GM04504 (cell line): ENCODE data around the gene UQCR10.

Experiments used
- DNase-seq: peaks from one replicate; pipeline ENCODE4 v3.0.0-alpha.2; 2012; ENCODE audit warnings: low read depth

UQCR10 gene

GRCh38 chr22:29762263-29762662, 4.9 kb upstream of the UQCR10 start:
- DNase-seq, result no peak

DNA sequence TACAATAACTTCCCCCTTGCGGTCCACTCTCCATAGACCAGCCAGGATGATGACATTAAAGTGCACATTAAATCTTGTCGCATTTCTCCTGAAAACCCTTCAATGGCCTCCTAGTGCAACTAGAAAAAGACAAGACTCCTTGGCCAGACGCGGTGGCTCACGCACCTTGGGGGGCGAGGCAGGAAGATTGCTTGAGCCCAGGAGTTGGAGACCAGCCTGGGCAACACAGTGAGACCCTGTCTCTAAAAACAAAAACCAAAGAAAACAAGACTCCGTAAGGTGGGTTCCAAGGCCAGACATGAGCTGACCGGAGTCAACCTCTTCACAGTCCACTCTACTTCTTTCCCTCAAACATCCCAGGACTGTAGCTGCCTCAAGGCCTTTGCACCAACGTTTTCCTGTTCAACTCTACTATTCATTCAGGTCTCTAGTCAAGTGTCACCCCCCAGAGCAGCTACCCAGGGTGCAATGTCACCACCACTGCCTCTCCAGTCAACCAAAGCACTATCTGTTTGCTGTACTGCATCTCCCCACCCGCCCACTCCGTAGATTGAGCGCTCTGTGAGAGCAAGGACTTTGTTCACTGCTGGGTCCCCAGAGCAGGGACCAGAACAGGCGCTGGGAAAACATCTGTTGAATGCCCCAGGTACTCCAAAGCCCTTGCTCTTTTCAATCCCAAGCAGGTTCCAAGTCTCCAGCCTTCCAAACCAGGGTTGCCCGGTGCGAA, 1.1 kb upstream of the UQCR10 start:
- DNase-seq, result no peak

GRCh38 chr22:29766632-29767170, 468 bp upstream of the UQCR10 start, which contains the start of gene ZMAT5:
Gene ZMAT5, minus strand, starts transcription at chr22:29767007. Its CDS starts 18,463 bp downstream, at chr22:29748544.
- peak; percentile 93 for DNase-seq

DNA sequence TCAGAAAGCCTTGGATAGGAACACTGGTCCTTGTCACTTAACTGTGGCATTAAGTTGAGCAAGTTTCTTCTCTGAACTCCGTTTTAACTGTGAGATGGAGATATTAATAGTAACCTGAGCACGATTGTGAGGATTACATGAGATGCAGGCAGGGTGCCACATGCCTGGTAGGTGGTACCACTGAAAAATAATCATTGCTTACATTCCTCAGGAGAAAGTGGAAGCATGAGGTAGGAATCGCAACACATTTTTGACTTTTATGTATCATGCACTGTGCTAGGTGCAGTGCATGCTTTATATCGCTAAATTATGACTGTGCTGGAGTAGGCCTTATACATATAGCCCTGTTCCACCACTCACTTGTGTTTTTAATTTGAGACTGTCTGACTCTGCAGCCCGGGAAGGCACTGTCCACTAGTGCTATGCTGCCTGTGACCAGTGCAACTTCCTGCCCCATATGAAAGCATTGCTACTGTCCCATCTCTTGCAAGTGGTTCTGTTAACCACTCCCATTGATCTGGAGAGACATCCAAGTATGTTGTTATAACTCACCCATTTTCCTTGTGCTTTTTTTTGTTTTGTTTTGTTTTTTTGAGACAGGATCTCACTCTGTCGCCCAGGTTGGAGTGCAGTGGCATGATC, 1.0 kb downstream of the UQCR10 start:
- DNase-seq, result no peak

DNA sequence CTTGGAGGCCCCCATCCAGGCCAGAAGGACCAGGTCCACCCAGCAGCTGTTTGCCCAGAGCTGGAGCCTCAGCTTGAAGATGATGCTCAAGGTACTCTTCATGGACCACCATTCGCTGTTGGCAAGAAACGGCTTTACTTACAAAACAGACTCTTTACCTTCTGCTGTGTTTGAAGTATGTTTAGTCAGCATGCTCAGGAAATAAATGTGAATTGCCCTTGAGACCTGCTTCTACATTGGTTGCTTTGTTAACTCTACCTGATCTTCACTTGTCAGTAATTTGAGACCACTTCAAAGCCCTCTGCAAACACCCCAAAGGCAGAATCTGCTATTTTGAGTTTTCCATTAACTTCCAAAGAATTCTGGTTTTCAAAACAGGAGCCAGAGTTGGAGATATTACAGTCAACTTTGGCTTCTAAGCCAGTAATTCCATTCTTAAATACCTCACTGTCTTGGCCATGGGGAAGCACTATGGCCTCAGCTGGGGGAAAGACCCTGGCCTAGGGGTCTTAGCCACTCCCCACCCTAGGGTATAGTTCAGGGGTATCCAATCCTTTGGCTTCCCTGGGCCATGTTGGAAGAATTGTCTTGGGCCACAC, 2.7 kb downstream of the UQCR10 start:
- DNase-seq, result no peak

DNA sequence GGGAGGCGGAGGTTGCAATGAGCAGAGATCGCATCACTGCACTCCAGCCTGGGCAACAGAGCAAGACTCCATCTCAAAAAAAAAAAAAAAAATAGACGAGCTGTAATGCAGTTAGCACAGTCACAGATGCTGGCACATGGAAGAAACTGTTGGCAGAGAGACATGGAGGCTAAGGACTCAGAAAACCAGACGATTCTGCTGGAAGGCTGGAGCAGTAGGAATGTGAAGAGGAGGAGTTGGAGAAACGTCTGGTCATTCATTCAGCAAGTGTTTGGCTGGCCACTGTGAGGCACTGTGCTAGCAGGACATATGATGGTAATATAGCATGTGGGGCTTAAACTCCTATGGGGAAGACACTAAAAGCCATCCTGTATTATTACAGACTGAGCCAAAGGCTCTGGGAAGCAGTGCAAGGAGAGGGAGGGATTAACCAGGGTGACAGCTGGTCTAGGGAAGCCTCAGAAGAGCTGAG, 5.0 kb downstream of the UQCR10 start:
- DNase-seq, result peak; percentile 82

- DNase-seq, result no peak
These were observed 6.1 kb downstream of the UQCR10 start for GRCh38 chr22:29773233-29773632.

GRCh38 chr22:29780220-29780619, 13.1 kb downstream of the UQCR10 start:
- no peak for DNase-seq

- peak; percentile 64 for DNase-seq
These were observed 13.8 kb downstream of the UQCR10 start for GRCh38 chr22:29780748-29781676.

- no peak for DNase-seq
These were observed 15.1 kb downstream of the UQCR10 start for GRCh38 chr22:29782061-29782845.

GRCh38 chr22:29784451-29785361, 17.5 kb downstream of the UQCR10 start:
- no peak for DNase-seq

DNA sequence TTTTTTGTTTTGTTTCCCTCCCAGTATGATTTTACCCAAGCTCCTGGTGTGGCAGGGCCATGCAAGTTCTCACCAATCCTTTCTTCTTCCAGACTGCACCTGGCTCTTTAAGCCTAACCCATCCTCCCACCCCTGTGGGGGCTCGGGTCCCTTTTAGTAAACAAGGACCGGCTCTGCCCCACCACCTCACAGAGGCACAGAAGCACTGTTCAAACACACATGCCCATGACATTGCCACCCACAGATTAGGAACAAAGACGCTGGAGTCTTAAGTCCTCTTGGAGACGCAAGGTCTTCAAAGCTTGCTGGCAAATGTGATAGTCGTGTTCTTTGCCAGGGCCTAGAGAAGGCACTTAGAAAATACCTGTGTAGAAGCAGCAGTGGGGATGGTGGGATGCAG, 18.9 kb downstream of the UQCR10 start:
- DNase-seq, result no peak

DNA sequence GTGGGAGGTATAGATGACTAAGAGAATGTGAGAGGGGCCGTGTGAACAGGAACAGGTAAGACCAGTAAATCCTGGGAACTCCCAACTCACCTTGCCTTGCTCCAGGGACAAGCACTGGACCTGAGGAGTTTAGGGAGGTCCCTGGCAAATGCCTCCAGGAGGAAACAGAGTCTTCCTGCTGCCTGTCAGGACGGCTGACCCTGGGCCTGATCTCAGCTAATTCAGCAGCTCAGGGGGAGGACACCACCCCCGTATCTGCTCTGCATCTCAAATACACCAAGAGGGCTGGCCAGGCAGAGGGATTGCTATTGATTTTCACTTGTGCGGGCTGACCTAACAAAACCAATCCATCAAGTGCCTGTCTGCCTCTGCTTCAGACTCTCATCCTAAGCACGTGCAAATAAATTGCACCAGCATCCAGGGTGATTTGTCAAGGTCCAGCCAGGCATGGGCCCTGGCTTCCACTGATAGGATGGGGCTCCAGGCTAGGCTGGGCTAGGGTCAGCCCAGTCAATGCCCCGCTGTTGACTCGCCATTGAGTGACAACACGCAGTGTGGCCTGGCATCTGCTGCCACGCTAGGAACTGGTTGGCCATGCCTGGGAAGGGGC, 20.3 kb downstream of the UQCR10 start:
- DNase-seq, result no peak

GRCh38 chr22:29788339-29789279, 21.4 kb downstream of the UQCR10 start:
- DNase-seq, result no peak

DNA sequence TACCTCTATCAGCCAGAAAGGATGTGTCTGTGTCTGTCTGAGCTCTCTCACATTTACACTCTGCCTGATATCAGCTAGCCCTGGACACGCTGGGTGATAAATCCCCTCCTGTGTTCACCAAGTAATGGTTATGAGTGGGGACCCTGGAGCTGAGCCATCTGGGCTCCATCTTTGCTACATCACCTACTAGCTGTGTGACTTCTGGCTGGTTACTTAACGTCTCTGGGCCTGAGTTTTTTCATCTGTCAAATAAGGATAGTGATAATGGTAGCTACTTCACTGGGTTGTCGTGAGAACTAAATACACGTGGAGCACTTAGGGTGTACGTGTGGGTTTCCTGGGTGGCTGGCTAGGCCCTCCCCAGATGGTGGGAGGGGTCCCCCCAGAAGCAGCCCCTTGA, 22.9 kb downstream of the UQCR10 start:
- no peak for DNase-seq

- no peak for DNase-seq
These were observed 26.2 kb downstream of the UQCR10 start for GRCh38 chr22:29793396-29793795.

GRCh38 chr22:29795663-29796062, 28.5 kb downstream of the UQCR10 start:
- no peak for DNase-seq

- DNase-seq, result no peak
These were observed 30.2 kb downstream of the UQCR10 start for GRCh38 chr22:29797351-29797750.
